HG03520 (cell line): ENCODE measurements around the gene GNGT2.
"Not testable (repeated sequence)": the region's sequence is repeated elsewhere in the genome, so short reads cannot be mapped to it uniquely, and the experiment has no call there.

Experiments
- ATAC-seq: cut with Tn5 transposase; IDR thresholded peaks from one replicate; pipeline ENCODE4 v1.9.1; 2021; ENCODE audit warnings: mild to moderate bottlenecking, moderate library complexity; ENCODE audit not compliant: unreplicated experiment

GNGT2 gene

GRCh38 chr17:49180998-49181635 lies 29.3 kb downstream of the GNGT2 start:
- no peak for ATAC-seq

GRCh38 chr17:49180303-49180702 lies 30.1 kb downstream of the GNGT2 start:
- no peak for ATAC-seq

- ATAC-seq = not testable (repeated sequence)
Measured at GRCh38 chr17:49175978-49176377, 34.4 kb downstream of the GNGT2 start.

GRCh38 chr17:49170711-49171110 lies 39.7 kb downstream of the GNGT2 start:
- not testable (repeated sequence) for ATAC-seq

- ATAC-seq = no peak
Measured at GRCh38 chr17:49170216-49170615, 40.2 kb downstream of the GNGT2 start.

GRCh38 chr17:49168706-49169105 lies 41.7 kb downstream of the GNGT2 start:
- no peak for ATAC-seq

- ATAC-seq = no peak
Measured at GRCh38 chr17:49165143-49165542, 45.2 kb downstream of the GNGT2 start.

GRCh38 chr17:49162866-49163265 lies 47.5 kb downstream of the GNGT2 start:
- no peak for ATAC-seq

- ATAC-seq = no peak
Measured at GRCh38 chr17:49157784-49158183, 52.6 kb downstream of the GNGT2 start.

GRCh38 chr17:49156256-49156655 lies 54.1 kb downstream of the GNGT2 start:
- ATAC-seq = no peak
